Retinal pigment epithelial cell (primary cell): Measurements from ENCODE around the gene BRINP3.

ENCODE experiments used
- DNase-seq: peaks from one replicate; pipeline ENCODE4 v3.0.0-alpha.2; 2010; ENCODE audit warnings: low read depth
- H3K4me3 ChIP-seq: 2 replicates; pipeline ENCODE4 v1.5.1; 2011; ENCODE audit warnings: mild to moderate bottlenecking, low read length, control low read depth, moderate library complexity
- CTCF ChIP-seq: conservative IDR thresholded peaks from 2 replicates; pipeline ENCODE4 v1.5.1; 2011; ENCODE audit warnings: low read depth, low read length, control low read depth, inconsistent platforms

Gene BRINP3

GRCh38 chr1:190193508-190194115 is 284.1 kb downstream of the BRINP3 start:
- no peak overlapping the region for H3K4me3 ChIP-seq
- DNase-seq, result no peak
- no peak for TF ChIP-seq CTCF

- TF ChIP-seq CTCF, result no peak
These were observed 285.0 kb downstream of the BRINP3 start for GRCh38 chr1:190192627-190193026.

GRCh38 chr1:190183588-190183987 is 294.1 kb downstream of the BRINP3 start:
- no peak for TF ChIP-seq CTCF
- H3K4me3 ChIP-seq, result no peak overlapping the region
- DNase-seq, result no peak

More at GRCh38 chr1:190192627-190193026, 285.0 kb downstream of the BRINP3 start:
- no peak for DNase-seq
- H3K4me3 ChIP-seq, result no peak overlapping the region

GRCh38 chr1:190179817-190180216 is 297.8 kb downstream of the BRINP3 start:
- no peak overlapping the region for H3K4me3 ChIP-seq
- no peak for TF ChIP-seq CTCF
- no peak for DNase-seq

- no peak for TF ChIP-seq CTCF
- H3K4me3 ChIP-seq, result no peak overlapping the region
- DNase-seq, result no peak
These were observed 298.8 kb downstream of the BRINP3 start for GRCh38 chr1:190178827-190179226.

- no peak overlapping the region for H3K4me3 ChIP-seq
- TF ChIP-seq CTCF, result no peak
- DNase-seq, result no peak
These were observed 300.1 kb downstream of the BRINP3 start for GRCh38 chr1:190177555-190177954.

- DNase-seq, result no peak
- TF ChIP-seq CTCF, result no peak
- H3K4me3 ChIP-seq, result no peak overlapping the region
These were observed 300.9 kb downstream of the BRINP3 start for GRCh38 chr1:190176776-190177175.
